ENCODE data around the gene CPA4. TPM values are rescaled to one million over a fixed set of nuclear protein-coding genes. Genes with fewer than 3 reads are reported as not detected.
A peak's percentile ranks its signal among the peaks of the same experiment; 100 is the strongest.

The CPA4 gene
- total and polyA plus RNA-seq, 4 donors: 0.55 to 2.3 (median 1.2) TPM

DNA sequence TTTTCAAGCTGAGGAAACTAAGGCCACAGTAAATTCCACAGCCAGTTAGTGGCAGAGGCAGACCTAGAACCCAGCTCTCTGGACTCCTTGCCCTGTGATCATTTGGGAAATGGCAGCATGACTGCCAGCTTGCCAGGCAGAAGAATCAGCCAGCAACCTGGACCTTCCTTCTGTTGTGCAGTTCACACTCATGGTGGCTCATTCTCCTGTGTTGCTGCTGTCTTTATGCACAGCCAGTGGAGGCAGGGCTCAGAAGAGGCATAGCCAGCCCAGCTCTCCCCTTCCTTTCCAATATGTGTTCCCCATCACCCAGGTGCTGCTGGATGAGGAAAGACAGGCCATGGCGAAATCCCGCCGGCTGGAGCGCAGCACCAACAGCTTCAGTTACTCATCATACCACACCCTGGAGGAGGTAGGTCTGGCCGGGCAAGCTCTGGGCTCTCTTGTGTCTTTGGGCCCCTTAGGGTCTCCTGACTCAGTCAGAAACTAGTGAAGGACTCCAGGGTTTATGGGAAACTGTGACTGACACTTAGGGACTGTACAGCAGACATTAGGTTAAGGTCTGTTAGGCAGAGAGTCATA is 66.4 kb downstream of the CPA4 start:
- H3K9me3 ChIP-seq (ENCODE audit: control insufficient read depth in 4 of 4, insufficient read depth in 3 of 4, low read length in 3 of 4): peaks cover 0 to 11% (median 3%) of the 10 kb centered on the region in 4 donors
- TF ChIP-seq, protein P1, sequence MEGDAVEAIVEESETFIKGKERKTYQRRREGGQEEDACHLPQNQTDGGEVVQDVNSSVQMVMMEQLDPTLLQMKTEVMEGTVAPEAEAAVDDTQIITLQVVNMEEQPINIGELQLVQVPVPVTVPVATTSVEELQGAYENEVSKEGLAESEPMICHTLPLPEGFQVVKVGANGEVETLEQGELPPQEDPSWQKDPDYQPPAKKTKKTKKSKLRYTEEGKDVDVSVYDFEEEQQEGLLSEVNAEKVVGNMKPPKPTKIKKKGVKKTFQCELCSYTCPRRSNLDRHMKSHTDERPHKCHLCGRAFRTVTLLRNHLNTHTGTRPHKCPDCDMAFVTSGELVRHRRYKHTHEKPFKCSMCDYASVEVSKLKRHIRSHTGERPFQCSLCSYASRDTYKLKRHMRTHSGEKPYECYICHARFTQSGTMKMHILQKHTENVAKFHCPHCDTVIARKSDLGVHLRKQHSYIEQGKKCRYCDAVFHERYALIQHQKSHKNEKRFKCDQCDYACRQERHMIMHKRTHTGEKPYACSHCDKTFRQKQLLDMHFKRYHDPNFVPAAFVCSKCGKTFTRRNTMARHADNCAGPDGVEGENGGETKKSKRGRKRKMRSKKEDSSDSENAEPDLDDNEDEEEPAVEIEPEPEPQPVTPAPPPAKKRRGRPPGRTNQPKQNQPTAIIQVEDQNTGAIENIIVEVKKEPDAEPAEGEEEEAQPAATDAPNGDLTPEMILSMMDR (IDR thresholded peaks at IDR 0.05; ENCODE audit: control extremely low read depth, extremely low read depth): no peak
- peaks cover 0 to 15% (median 7%) of the 10 kb centered on the region in 5 donors for H3K4me1 ChIP-seq (ENCODE audit: control insufficient read depth in 5 of 5, insufficient read depth in 5 of 5, low read length in 5 of 5)
- H3K27me3 ChIP-seq (ENCODE audit: control insufficient read depth in 3 of 3, insufficient read depth in 3 of 3, low read length in 2 of 3): no peaks in the 10 kb centered on the region
- no peak overlapping the region for H3K27ac ChIP-seq (ENCODE audit: low read depth in 1 of 2, low read length in 1 of 2)
- no peak for DNase-seq
- no peak overlapping the region for H3K4me3 ChIP-seq
- 94 to 96% methylated on average over 5 of the region's 5 CpGs for WGBS, 2 donors
- H3K9ac ChIP-seq (ENCODE audit: insufficient read depth in 1 of 2, low read length in 2 of 2): no peak overlapping the region
- no peaks in the 10 kb centered on the region for H3K36me3 ChIP-seq (ENCODE audit: control insufficient read depth in 4 of 4, insufficient read depth in 4 of 4, low read length in 4 of 4)
- no peak for ATAC-seq (ENCODE audit: insufficient read depth, low FRiP score)

DNA sequence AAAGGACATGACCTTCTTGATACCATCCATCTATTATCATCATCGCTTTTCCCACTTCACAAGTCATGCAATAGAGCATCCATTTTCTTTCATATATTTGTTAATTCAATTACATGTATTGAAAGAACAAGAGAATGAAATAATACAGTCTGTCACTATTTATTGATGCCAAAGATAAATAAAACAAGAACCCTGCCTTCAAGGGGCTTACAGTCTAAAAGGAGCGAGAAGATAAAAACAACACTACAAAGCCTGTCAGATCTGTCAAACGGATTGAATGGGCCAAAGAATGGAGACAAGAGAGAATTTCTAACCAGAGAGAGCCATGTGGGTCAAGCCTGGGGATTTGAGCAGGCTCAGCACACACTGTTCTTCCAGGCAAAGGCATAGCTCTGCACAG is 67.6 kb downstream of the CPA4 start:
- no peaks in the 10 kb centered on the region for H3K27me3 ChIP-seq (ENCODE audit: control insufficient read depth in 3 of 3, insufficient read depth in 3 of 3, low read length in 2 of 3)
- 94% methylated on average over 3 of the region's 3 CpGs for WGBS, 2 donors

DNA sequence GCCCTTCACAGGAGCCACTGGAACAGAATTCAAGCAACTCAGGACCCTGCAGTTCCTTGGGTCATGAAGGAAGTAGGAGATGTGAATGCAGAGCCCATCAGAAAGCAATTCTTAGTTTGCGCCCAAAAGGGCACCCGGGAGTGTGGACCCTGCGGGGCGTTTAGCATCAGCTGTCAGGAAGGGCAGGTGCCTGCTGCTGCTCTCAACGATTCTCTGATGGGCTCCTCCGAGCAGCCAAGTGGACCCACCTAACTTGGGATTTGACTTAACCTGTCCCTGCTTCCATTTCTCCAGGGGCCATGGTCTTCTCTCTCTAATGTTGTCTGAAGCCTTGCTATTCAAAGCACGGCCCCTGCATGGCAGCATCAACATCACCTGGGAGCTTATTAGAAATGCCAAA is 68.7 kb downstream of the CPA4 start:
- no peak for DNase-seq

More for the DNA sequence above, 67.6 kb downstream of the CPA4 start:
- no peak overlapping the region for H3K27ac ChIP-seq (ENCODE audit: low read depth in 1 of 2, low read length in 1 of 2)
- DNase-seq (peak in 1 of 3 donors; percentile 4), ATAC-seq (ENCODE audit: insufficient read depth, low FRiP score) (no peak)
- H3K9ac ChIP-seq (ENCODE audit: insufficient read depth in 1 of 2, low read length in 2 of 2): no peak overlapping the region
- TF ChIP-seq, protein P1 (IDR thresholded peaks at IDR 0.05; ENCODE audit: control extremely low read depth, extremely low read depth): no peak
- peaks cover 0 to 11% (median 3%) of the 10 kb centered on the region in 4 donors for H3K9me3 ChIP-seq (ENCODE audit: control insufficient read depth in 4 of 4, insufficient read depth in 3 of 4, low read length in 3 of 4)
- H3K36me3 ChIP-seq (ENCODE audit: control insufficient read depth in 4 of 4, insufficient read depth in 4 of 4, low read length in 4 of 4): no peaks in the 10 kb centered on the region
- H3K4me3 ChIP-seq: no peak overlapping the region
- H3K4me1 ChIP-seq (ENCODE audit: control insufficient read depth in 5 of 5, insufficient read depth in 5 of 5, low read length in 5 of 5): peaks cover 0 to 15% (median 7%) of the 10 kb centered on the region in 5 donors

More for the DNA sequence above, 68.7 kb downstream of the CPA4 start:
- Histone ChIP-seq H3K36me3 (ENCODE audit: control insufficient read depth in 4 of 4, insufficient read depth in 4 of 4, low read length in 4 of 4) (no peaks in the 10 kb centered on the region), H3K9me3 (ENCODE audit: control insufficient read depth in 4 of 4, insufficient read depth in 3 of 4, low read length in 3 of 4) (peaks cover 0 to 11% (median 3%) of the 10 kb centered on the region in 4 donors), H3K27me3 (ENCODE audit: control insufficient read depth in 3 of 3, insufficient read depth in 3 of 3, low read length in 2 of 3) (no peaks in the 10 kb centered on the region), H3K4me3 (no peak overlapping the region), H3K27ac (ENCODE audit: low read depth in 1 of 2, low read length in 1 of 2) (no peak overlapping the region), H3K4me1 (ENCODE audit: control insufficient read depth in 5 of 5, insufficient read depth in 5 of 5, low read length in 5 of 5) (peaks cover 0 to 4% (median 2%) of the 10 kb centered on the region in 5 donors), H3K9ac (ENCODE audit: insufficient read depth in 1 of 2, low read length in 2 of 2) (no peak overlapping the region)
- ATAC-seq (ENCODE audit: insufficient read depth, low FRiP score): no peak
- TF ChIP-seq, protein P1 (IDR thresholded peaks at IDR 0.05; ENCODE audit: control extremely low read depth, extremely low read depth): no peak
- WGBS, 2 donors: 95% methylated on average over 7 of the region's 7 CpGs
